ENCODE measurements around the gene NEU1. TPM values are rescaled to one million over a fixed set of nuclear protein-coding genes. Genes with fewer than 3 reads are reported as not detected.

Gene NEU1
- total RNA-seq, 2 experiments from 2014 or later, result 5.5 to 13.4 TPM

DNA sequence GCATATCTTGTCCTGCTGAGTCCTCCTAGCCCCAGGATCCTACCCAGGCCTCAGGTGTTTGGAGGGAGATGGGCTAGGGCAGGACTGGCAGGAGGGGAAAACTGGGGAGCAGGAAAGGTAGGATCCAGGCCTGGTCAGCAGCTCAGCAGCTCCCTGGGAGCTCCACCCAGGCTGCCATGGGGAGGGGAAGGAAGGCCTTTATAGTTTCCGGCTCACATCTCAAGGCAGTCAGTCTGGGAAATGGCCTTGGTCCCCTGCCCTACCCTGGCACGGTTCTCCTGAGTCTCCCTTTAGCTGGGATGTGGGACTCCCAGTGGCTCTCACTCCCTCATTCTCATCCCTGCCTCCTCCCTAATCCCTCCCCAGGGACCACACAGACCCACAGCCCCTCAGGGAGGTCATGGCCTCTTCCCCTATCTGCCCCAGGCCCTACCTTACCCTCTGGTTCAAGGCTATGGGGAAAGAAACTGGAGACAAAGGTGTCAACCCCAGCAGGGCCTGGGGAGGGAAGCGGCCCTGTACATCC is 14.6 kb upstream of the NEU1 start:
- DNase-seq (ENCODE audit: low spot score), result no peak
- Histone ChIP-seq H3K79me2 (ENCODE audit: insufficient read depth, low read depth, low read length) (no peaks in the 10 kb centered on the region), H2AFZ (ENCODE audit: low read length) (no peak overlapping the region), H3K36me3 (ENCODE audit: insufficient read depth, low read length) (peaks cover 28% of the 10 kb centered on the region), H3K4me1 (ENCODE audit: insufficient read depth, low read length, poor library complexity, severe bottlenecking) (peaks cover 8% of the 10 kb centered on the region), H3K9me3 (ENCODE audit: low read length) (no peaks in the 10 kb centered on the region), H3K27ac (ENCODE audit: low read depth, low read length, poor library complexity, severe bottlenecking) (no peak overlapping the region), H3K4me3 (ENCODE audit: low read depth, low read length, poor library complexity, severe bottlenecking) (no peak overlapping the region), H3K9me2 (ENCODE audit: insufficient read depth, low read length) (no peaks in the 10 kb centered on the region), H3K4me2 (ENCODE audit: low read length) (no peak overlapping the region), H4K20me1 (ENCODE audit: insufficient read depth, low read length) (no peaks in the 10 kb centered on the region)
- POLR2A ChIA-PET, result no interaction called here
- CTCF ChIA-PET (ENCODE audit: unreplicated experiment), result interaction anchor here (0.5 kb wide), 1 partner anchor 207 kb away, joined by 3 read pairs; no protein-coding TSS in a partner anchor
- TF ChIP-seq, protein P1, sequence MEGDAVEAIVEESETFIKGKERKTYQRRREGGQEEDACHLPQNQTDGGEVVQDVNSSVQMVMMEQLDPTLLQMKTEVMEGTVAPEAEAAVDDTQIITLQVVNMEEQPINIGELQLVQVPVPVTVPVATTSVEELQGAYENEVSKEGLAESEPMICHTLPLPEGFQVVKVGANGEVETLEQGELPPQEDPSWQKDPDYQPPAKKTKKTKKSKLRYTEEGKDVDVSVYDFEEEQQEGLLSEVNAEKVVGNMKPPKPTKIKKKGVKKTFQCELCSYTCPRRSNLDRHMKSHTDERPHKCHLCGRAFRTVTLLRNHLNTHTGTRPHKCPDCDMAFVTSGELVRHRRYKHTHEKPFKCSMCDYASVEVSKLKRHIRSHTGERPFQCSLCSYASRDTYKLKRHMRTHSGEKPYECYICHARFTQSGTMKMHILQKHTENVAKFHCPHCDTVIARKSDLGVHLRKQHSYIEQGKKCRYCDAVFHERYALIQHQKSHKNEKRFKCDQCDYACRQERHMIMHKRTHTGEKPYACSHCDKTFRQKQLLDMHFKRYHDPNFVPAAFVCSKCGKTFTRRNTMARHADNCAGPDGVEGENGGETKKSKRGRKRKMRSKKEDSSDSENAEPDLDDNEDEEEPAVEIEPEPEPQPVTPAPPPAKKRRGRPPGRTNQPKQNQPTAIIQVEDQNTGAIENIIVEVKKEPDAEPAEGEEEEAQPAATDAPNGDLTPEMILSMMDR (conservative IDR thresholded peaks at IDR 0.05; ENCODE audit: low read length), result no peak
- TF ChIP-seq EZH2phosphoT487 (IDR thresholded peaks at IDR 0.05; ENCODE audit: borderline replicate concordance, low read depth, low read length), result no peak
- BruUV-seq (replicated peaks), result no TSS peak
- intact Hi-C loops (cut with micrococcal nuclease; ENCODE audit: unreplicated experiment), result no loop called here

DNA sequence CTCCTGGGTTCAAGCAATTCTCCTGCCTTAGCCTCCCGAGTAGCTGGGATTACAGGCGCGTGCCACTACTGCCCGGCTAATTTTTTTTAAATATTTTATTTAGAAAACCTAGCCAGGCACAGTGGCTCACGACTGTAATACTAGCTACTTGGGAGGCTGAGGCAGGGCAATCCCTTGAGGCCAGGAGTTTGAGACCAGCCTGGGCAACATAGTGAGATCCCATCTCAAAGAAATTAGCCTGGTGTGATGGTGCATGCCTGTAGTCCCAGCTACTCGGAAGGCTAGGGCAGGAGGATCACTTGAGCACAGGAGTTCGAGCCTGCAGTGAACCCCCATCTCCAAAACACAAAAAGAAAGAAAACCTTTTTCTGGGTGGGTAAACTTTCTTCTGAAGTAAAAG is 13.7 kb upstream of the NEU1 start:
- Histone ChIP-seq H4K20me1 (ENCODE audit: insufficient read depth, low read length) (no peaks in the 10 kb centered on the region), H3K4me3 (ENCODE audit: low read depth, low read length, poor library complexity, severe bottlenecking) (no peak overlapping the region), H3K9me2 (ENCODE audit: insufficient read depth, low read length) (no peaks in the 10 kb centered on the region), H3K79me2 (ENCODE audit: insufficient read depth, low read depth, low read length) (no peaks in the 10 kb centered on the region), H2AFZ (ENCODE audit: low read length) (no peak overlapping the region), H3K9me3 (ENCODE audit: low read length) (no peaks in the 10 kb centered on the region), H3K4me1 (ENCODE audit: insufficient read depth, low read length, poor library complexity, severe bottlenecking) (peaks cover 8% of the 10 kb centered on the region), H3K36me3 (ENCODE audit: insufficient read depth, low read length) (peaks cover 20% of the 10 kb centered on the region), H3K4me2 (ENCODE audit: low read length) (no peak overlapping the region), H3K27ac (ENCODE audit: low read depth, low read length, poor library complexity, severe bottlenecking) (no peak overlapping the region)
- no TSS peak for BruUV-seq (replicated peaks)
- ChIA-PET POLR2A (no interaction called here), CTCF (ENCODE audit: unreplicated experiment) (no interaction called here)
- TF ChIP-seq, protein P1 (conservative IDR thresholded peaks at IDR 0.05; ENCODE audit: low read length), result no peak
- TF ChIP-seq EZH2phosphoT487 (IDR thresholded peaks at IDR 0.05; ENCODE audit: borderline replicate concordance, low read depth, low read length), result no peak
- intact Hi-C loops (cut with micrococcal nuclease; ENCODE audit: unreplicated experiment), result no loop called here
- DNase-seq (ENCODE audit: low spot score), result no peak

DNA sequence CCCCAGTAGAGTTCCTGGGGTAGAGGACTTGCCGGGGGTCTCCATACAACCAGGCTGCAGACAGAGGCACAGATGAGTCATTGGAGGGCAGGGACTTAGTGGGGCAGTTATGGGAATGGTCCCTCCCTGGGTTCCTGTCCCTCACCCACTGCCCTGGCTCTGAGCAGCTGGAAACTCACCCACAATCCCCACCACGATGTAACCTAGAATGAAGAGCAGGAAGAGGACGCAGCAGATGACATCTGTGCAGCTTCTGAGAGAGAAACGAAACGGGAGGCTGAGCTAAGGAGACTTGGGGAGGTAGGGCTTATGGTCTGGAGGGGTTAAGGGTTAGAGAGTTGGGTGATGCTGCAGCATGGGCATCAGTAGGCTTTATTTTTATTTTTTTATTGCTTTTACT is 13.3 kb upstream of the NEU1 start:
- intact Hi-C loops (cut with micrococcal nuclease; ENCODE audit: unreplicated experiment), result no loop called here
- Histone ChIP-seq H3K36me3 (ENCODE audit: insufficient read depth, low read length) (peaks cover 16% of the 10 kb centered on the region), H2AFZ (ENCODE audit: low read length) (no peak overlapping the region), H3K79me2 (ENCODE audit: insufficient read depth, low read depth, low read length) (no peaks in the 10 kb centered on the region), H3K9me3 (ENCODE audit: low read length) (no peaks in the 10 kb centered on the region), H3K4me2 (ENCODE audit: low read length) (no peak overlapping the region), H3K9me2 (ENCODE audit: insufficient read depth, low read length) (no peaks in the 10 kb centered on the region), H3K4me1 (ENCODE audit: insufficient read depth, low read length, poor library complexity, severe bottlenecking) (peaks cover 8% of the 10 kb centered on the region), H3K4me3 (ENCODE audit: low read depth, low read length, poor library complexity, severe bottlenecking) (no peak overlapping the region), H4K20me1 (ENCODE audit: insufficient read depth, low read length) (no peaks in the 10 kb centered on the region), H3K27ac (ENCODE audit: low read depth, low read length, poor library complexity, severe bottlenecking) (no peak overlapping the region)
- DNase-seq (ENCODE audit: low spot score), result no peak
- TF ChIP-seq, protein P1 (conservative IDR thresholded peaks at IDR 0.05; ENCODE audit: low read length), result no peak
- no peak for TF ChIP-seq EZH2phosphoT487 (IDR thresholded peaks at IDR 0.05; ENCODE audit: borderline replicate concordance, low read depth, low read length)
- POLR2A ChIA-PET, result no interaction called here
- BruUV-seq (replicated peaks), result no TSS peak
- CTCF ChIA-PET (ENCODE audit: unreplicated experiment), result no interaction called here

All from OCI-LY7 (cell line).